ENCODE measurements around the gene CCT7. TPM values are rescaled to one million over a fixed set of nuclear protein-coding genes. Genes with fewer than 3 reads are reported as not detected.

CCT7 gene
- total RNA-seq, 1 donor from 2014 or later = 188 TPM

DNA sequence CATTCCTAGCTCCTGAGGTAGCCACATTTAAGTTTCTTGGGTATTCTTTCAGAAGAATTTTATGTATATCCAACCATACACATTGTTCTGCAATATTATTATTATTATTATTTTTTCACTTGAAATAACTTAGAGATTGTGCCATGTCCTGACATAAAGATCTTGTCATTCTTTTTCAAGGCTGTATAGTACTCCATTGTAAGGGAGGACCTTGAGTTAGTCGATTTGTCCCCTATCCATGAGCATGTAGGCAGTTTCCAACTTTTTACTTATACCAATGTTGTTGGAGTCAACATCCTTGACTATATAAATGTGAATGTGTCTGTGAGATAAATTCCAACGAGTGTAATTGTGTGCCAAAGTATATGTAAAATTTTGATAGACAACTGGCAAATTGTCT lies 60.1 kb downstream of the CCT7 start:
- H3K4me1 ChIP-seq = peaks cover 20% of the 10 kb centered on the region
- no peaks in the 10 kb centered on the region for H3K36me3 ChIP-seq
- H3K27ac ChIP-seq = no peak overlapping the region
- intact Hi-C loops (cut with DNase I) = no loop called here
- no peak overlapping the region for H3K4me3 ChIP-seq
- no peak for TF ChIP-seq POLR2A (IDR thresholded peaks at IDR 0.05)
- TF ChIP-seq, protein P1, sequence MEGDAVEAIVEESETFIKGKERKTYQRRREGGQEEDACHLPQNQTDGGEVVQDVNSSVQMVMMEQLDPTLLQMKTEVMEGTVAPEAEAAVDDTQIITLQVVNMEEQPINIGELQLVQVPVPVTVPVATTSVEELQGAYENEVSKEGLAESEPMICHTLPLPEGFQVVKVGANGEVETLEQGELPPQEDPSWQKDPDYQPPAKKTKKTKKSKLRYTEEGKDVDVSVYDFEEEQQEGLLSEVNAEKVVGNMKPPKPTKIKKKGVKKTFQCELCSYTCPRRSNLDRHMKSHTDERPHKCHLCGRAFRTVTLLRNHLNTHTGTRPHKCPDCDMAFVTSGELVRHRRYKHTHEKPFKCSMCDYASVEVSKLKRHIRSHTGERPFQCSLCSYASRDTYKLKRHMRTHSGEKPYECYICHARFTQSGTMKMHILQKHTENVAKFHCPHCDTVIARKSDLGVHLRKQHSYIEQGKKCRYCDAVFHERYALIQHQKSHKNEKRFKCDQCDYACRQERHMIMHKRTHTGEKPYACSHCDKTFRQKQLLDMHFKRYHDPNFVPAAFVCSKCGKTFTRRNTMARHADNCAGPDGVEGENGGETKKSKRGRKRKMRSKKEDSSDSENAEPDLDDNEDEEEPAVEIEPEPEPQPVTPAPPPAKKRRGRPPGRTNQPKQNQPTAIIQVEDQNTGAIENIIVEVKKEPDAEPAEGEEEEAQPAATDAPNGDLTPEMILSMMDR (IDR thresholded peaks at IDR 0.05) = no peak
- TF ChIP-seq POLR2AphosphoS5 (IDR thresholded peaks at IDR 0.05; ENCODE audit: insufficient read depth in 1 of 2, low read depth in 1 of 2) = no peak
- DNase-seq (ENCODE audit: extremely low spot score in 2 of 2) = no peak
- H3K9me3 ChIP-seq = no peaks in the 10 kb centered on the region
- peaks cover 20% of the 10 kb centered on the region for H3K27me3 ChIP-seq

DNA sequence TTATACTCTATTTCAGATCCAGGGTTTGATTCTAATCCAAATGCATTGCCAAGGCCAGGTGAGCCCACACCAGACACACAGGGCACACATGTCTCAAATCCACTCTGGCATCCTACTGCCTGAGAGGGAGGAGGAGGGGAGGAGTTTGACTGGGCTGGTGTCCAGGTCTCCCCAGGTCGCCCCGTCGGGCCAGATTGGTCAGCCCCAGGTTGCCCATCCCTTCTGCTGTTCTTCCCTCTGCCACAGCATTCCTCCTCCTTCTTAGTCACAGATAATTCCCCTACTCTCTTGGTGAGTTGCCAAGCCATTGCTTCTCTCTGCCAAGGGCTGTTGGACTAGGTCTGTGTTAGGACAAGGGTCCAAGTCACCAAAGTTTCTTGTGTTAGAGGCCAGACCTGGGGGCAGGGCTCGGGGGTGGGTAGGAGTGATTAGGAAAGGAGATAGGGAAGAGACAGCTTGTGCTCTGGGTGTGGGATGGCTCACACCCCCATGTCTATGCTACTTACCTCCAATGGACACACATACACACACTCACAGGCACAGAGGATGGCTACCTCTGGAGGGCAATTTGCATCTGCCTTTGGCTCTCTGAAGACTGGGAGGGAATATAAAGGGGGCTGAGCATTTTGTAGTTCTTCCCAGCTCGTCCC lies 61.8 kb downstream of the CCT7 start:
- Histone ChIP-seq H3K27ac (no peak overlapping the region), H3K4me3 (no peak overlapping the region), H3K4me1 (peaks cover 19% of the 10 kb centered on the region), H3K36me3 (no peaks in the 10 kb centered on the region), H3K9me3 (no peaks in the 10 kb centered on the region), H3K27me3 (peaks cover 20% of the 10 kb centered on the region)
- TF ChIP-seq POLR2AphosphoS5 (IDR thresholded peaks at IDR 0.05; ENCODE audit: insufficient read depth in 1 of 2, low read depth in 1 of 2) (no peak), POLR2A (IDR thresholded peaks at IDR 0.05) (no peak)
- TF ChIP-seq, protein P1 (IDR thresholded peaks at IDR 0.05) = no peak
- DNase-seq (ENCODE audit: extremely low spot score in 2 of 2) = no peak
- intact Hi-C loops (cut with DNase I) = no loop called here

DNA sequence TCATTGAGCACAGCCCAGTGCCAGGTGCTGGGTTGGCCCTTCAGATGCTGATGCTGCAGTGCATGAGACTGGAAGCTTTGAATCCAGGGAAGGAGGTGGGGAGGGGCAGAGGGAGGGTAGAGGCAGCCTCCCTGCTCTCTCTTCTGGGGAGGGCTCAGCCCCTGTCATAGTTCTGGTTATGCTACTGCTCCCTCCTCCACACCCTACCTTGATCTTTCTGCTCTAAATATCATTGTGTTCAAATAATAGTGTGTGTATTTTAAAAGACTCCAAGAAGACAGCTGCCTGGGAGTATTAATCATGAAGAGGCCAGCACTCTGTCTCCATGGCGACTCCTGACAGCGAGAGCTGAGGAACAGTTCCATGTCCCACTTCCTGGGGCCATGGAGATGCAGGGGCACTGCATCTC lies 63.0 kb downstream of the CCT7 start:
- Histone ChIP-seq H3K36me3 (no peaks in the 10 kb centered on the region), H3K27me3 (peaks cover 19% of the 10 kb centered on the region), H3K4me3 (no peak overlapping the region), H3K9me3 (no peaks in the 10 kb centered on the region), H3K4me1 (peaks cover 10% of the 10 kb centered on the region), H3K27ac (no peak overlapping the region)
- TF ChIP-seq POLR2AphosphoS5 (IDR thresholded peaks at IDR 0.05; ENCODE audit: insufficient read depth in 1 of 2, low read depth in 1 of 2) (no peak), POLR2A (IDR thresholded peaks at IDR 0.05) (no peak)
- TF ChIP-seq, protein P1 (IDR thresholded peaks at IDR 0.05) = no peak
- intact Hi-C loops (cut with DNase I) = no loop called here
- DNase-seq (ENCODE audit: extremely low spot score in 2 of 2) = no peak

DNA sequence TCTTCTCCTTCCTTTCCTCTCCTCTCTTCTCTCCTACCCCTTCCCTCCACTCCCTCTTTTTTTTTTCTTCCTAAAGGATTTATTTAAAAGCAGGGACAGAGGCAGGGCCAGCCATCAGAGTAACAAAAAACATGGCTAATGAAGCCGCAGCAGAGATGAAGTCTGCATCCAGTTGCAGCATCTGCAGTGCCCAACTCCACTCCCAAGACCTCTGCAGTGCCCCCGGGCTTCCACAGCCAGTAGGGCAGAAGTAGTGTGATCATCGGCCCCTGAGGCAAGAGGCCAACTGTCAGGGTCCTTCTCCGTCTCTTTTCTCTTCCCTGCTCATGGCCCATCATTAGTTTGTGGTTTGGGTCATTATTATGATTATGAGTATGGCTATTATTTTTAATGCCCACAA lies 63.5 kb downstream of the CCT7 start:
- intact Hi-C loops (cut with DNase I) = no loop called here
- no peak for DNase-seq (ENCODE audit: extremely low spot score in 2 of 2)
- H3K4me1 ChIP-seq = peaks cover 10% of the 10 kb centered on the region
- peaks cover 15% of the 10 kb centered on the region for H3K27me3 ChIP-seq
- H3K36me3 ChIP-seq = no peaks in the 10 kb centered on the region
- TF ChIP-seq, protein P1 (IDR thresholded peaks at IDR 0.05) = no peak
- TF ChIP-seq POLR2A (IDR thresholded peaks at IDR 0.05) (no peak), POLR2AphosphoS5 (IDR thresholded peaks at IDR 0.05; ENCODE audit: insufficient read depth in 1 of 2, low read depth in 1 of 2) (no peak)
- H3K27ac ChIP-seq = no peak overlapping the region
- H3K4me3 ChIP-seq = no peak overlapping the region
- no peaks in the 10 kb centered on the region for H3K9me3 ChIP-seq

DNA sequence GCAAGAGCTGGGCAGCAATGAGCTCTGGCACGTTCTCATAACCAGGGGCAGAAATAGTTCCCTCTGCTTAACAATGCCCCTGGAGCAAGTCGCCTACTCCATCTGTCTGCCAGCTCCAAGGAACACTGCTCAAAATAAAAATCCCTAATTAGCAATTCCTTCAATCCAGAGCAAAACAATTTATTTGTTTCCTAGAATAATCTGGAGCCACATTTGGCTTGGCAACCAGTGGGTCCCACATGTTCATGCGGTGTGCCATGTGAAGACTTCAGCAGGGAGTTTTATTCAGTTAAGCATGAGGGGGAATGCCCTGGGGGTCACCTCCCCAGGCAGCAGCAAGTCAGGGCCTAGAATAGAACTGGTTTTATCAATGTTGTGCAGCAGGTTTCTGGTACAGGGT lies 66.8 kb downstream of the CCT7 start:
- Histone ChIP-seq H3K27ac (no peak overlapping the region), H3K27me3 (no peaks in the 10 kb centered on the region), H3K9me3 (no peaks in the 10 kb centered on the region), H3K4me3 (no peak overlapping the region), H3K36me3 (no peaks in the 10 kb centered on the region), H3K4me1 (no peaks in the 10 kb centered on the region)
- intact Hi-C loops (cut with DNase I) = no loop called here
- TF ChIP-seq, protein P1 (IDR thresholded peaks at IDR 0.05) = no peak
- TF ChIP-seq POLR2A (IDR thresholded peaks at IDR 0.05) = no peak
- no peak for TF ChIP-seq POLR2AphosphoS5 (IDR thresholded peaks at IDR 0.05; ENCODE audit: insufficient read depth in 1 of 2, low read depth in 1 of 2)
- no peak for DNase-seq (ENCODE audit: extremely low spot score in 2 of 2)
